ENCODE results near the gene SH3GL1. TPM values are rescaled to one million over a fixed set of nuclear protein-coding genes. Genes with fewer than 3 reads are reported as not detected.
A peak's percentile ranks its signal among the peaks of the same experiment; 100 is the strongest.
"Not testable (repeated sequence)": the region's sequence is repeated elsewhere in the genome, so short reads cannot be mapped to it uniquely, and the experiment has no call there.

Gene SH3GL1
- total and polyA plus RNA-seq, 2 donors, result 18.6 to 88.3 TPM

GRCh38 chr19:4337906-4338440, 62.4 kb downstream of the SH3GL1 start:
- H3K27ac ChIP-seq (ENCODE audit: low read depth), result peak overlapping the region; percentile 27
- H3K36me3 ChIP-seq (ENCODE audit: insufficient read depth), result no peaks in the 10 kb centered on the region
- H3K4me1 ChIP-seq (ENCODE audit: insufficient read depth), result no peaks in the 10 kb centered on the region
- no peak for DNase-seq (ENCODE audit: extremely low spot score)
- WGBS, result 13% methylated on average over 14 of the region's 14 CpGs
- peak overlapping the region; percentile 52 for H3K4me3 ChIP-seq (ENCODE audit: low read depth, low read length)

GRCh38 chr19:4334929-4335570, 65.3 kb downstream of the SH3GL1 start:
- WGBS, result 96% methylated on average over 7 of the region's 7 CpGs
- no peak overlapping the region for H3K4me3 ChIP-seq (ENCODE audit: low read depth, low read length)
- H3K36me3 ChIP-seq (ENCODE audit: insufficient read depth), result no peaks in the 10 kb centered on the region
- no peaks in the 10 kb centered on the region for H3K4me1 ChIP-seq (ENCODE audit: insufficient read depth)
- no peak overlapping the region for H3K27ac ChIP-seq (ENCODE audit: low read depth)
- DNase-seq (ENCODE audit: extremely low spot score), result no peak

- 94% methylated on average over 19 of the region's 19 CpGs for WGBS
- Histone ChIP-seq H3K4me1 (ENCODE audit: insufficient read depth) (no peaks in the 10 kb centered on the region), H3K27ac (ENCODE audit: low read depth) (no peak overlapping the region), H3K4me3 (ENCODE audit: low read depth, low read length) (no peak overlapping the region), H3K36me3 (ENCODE audit: insufficient read depth) (no peaks in the 10 kb centered on the region)
- no peak for DNase-seq (ENCODE audit: extremely low spot score)
Observed at GRCh38 chr19:4329858-4330257, 70.5 kb downstream of the SH3GL1 start.

- H3K27ac ChIP-seq (ENCODE audit: low read depth); DNase-seq (ENCODE audit: extremely low spot score); H3K4me1 ChIP-seq (ENCODE audit: insufficient read depth); H3K36me3 ChIP-seq (ENCODE audit: insufficient read depth): not testable (repeated sequence)
- H3K4me3 ChIP-seq (ENCODE audit: low read depth, low read length), result peak overlapping the region; percentile 32
- WGBS, result 42% methylated on average over 35 of the region's 35 CpGs
Observed at GRCh38 chr19:4328991-4329681, 71.2 kb downstream of the SH3GL1 start.

- Histone ChIP-seq H3K27ac (ENCODE audit: low read depth) (no peak overlapping the region), H3K4me1 (ENCODE audit: insufficient read depth) (no peaks in the 10 kb centered on the region), H3K4me3 (ENCODE audit: low read depth, low read length) (peak overlapping the region; percentile 32), H3K36me3 (ENCODE audit: insufficient read depth) (no peaks in the 10 kb centered on the region)
- WGBS, result 4% methylated on average over 49 of the region's 49 CpGs
- DNase-seq (ENCODE audit: extremely low spot score), result peak; percentile 90
Observed at GRCh38 chr19:4328243-4328990, 71.9 kb downstream of the SH3GL1 start.

GRCh38 chr19:4327877-4328242, 72.5 kb downstream of the SH3GL1 start:
- DNase-seq (ENCODE audit: extremely low spot score), result no peak
- Histone ChIP-seq H3K36me3 (ENCODE audit: insufficient read depth) (no peaks in the 10 kb centered on the region), H3K27ac (ENCODE audit: low read depth) (no peak overlapping the region), H3K4me3 (ENCODE audit: low read depth, low read length) (peak overlapping the region; percentile 0), H3K4me1 (ENCODE audit: insufficient read depth) (no peaks in the 10 kb centered on the region)
- 16% methylated on average over 13 of the region's 13 CpGs for WGBS

GRCh38 chr19:4327252-4327876, 73.0 kb downstream of the SH3GL1 start:
- H3K4me3 ChIP-seq (ENCODE audit: low read depth, low read length), result no peak overlapping the region
- DNase-seq (ENCODE audit: extremely low spot score), result peak; percentile 31
- no peak overlapping the region for H3K27ac ChIP-seq (ENCODE audit: low read depth)
- H3K36me3 ChIP-seq (ENCODE audit: insufficient read depth), result no peaks in the 10 kb centered on the region
- WGBS, result 6% methylated on average over 30 of the region's 30 CpGs
- no peaks in the 10 kb centered on the region for H3K4me1 ChIP-seq (ENCODE audit: insufficient read depth)

GRCh38 chr19:4326837-4327251, 73.5 kb downstream of the SH3GL1 start:
- no peak for DNase-seq (ENCODE audit: extremely low spot score)
- Histone ChIP-seq H3K4me3 (ENCODE audit: low read depth, low read length) (no peak overlapping the region), H3K4me1 (ENCODE audit: insufficient read depth) (no peaks in the 10 kb centered on the region), H3K36me3 (ENCODE audit: insufficient read depth) (no peaks in the 10 kb centered on the region), H3K27ac (ENCODE audit: low read depth) (no peak overlapping the region)
- 9% methylated on average over 33 of the region's 33 CpGs for WGBS

- Histone ChIP-seq H3K4me1 (ENCODE audit: insufficient read depth) (no peaks in the 10 kb centered on the region), H3K27ac (ENCODE audit: low read depth) (no peak overlapping the region), H3K36me3 (ENCODE audit: insufficient read depth) (no peaks in the 10 kb centered on the region), H3K4me3 (ENCODE audit: low read depth, low read length) (no peak overlapping the region)
- no peak for DNase-seq (ENCODE audit: extremely low spot score)
- WGBS, result 40% methylated on average over 13 of the region's 13 CpGs
Observed at GRCh38 chr19:4326215-4326836, 74.0 kb downstream of the SH3GL1 start.

GRCh38 chr19:4324228-4324627, 76.1 kb downstream of the SH3GL1 start:
- Histone ChIP-seq H3K4me3 (ENCODE audit: low read depth, low read length) (no peak overlapping the region), H3K36me3 (ENCODE audit: insufficient read depth) (no peaks in the 10 kb centered on the region), H3K27ac (ENCODE audit: low read depth) (no peak overlapping the region), H3K4me1 (ENCODE audit: insufficient read depth) (no peaks in the 10 kb centered on the region)
- WGBS, result 81% methylated on average over 12 of the region's 12 CpGs
- DNase-seq (ENCODE audit: extremely low spot score), result no peak

GRCh38 chr19:4323692-4324091, 76.7 kb downstream of the SH3GL1 start:
- H3K4me3 ChIP-seq (ENCODE audit: low read depth, low read length), result no peak overlapping the region
- H3K4me1 ChIP-seq (ENCODE audit: insufficient read depth), result no peaks in the 10 kb centered on the region
- no peak overlapping the region for H3K27ac ChIP-seq (ENCODE audit: low read depth)
- WGBS, result 93% methylated on average over 9 of the region's 9 CpGs
- DNase-seq (ENCODE audit: extremely low spot score), result no peak
- H3K36me3 ChIP-seq (ENCODE audit: insufficient read depth), result no peaks in the 10 kb centered on the region

- 83% methylated on average over 37 of the region's 37 CpGs for WGBS
- Histone ChIP-seq H3K27ac (ENCODE audit: low read depth) (no peak overlapping the region), H3K36me3 (ENCODE audit: insufficient read depth) (no peaks in the 10 kb centered on the region), H3K4me1 (ENCODE audit: insufficient read depth) (no peaks in the 10 kb centered on the region), H3K4me3 (ENCODE audit: low read depth, low read length) (no peak overlapping the region)
- DNase-seq (ENCODE audit: extremely low spot score), result no peak
Observed at GRCh38 chr19:4322942-4323665, 77.2 kb downstream of the SH3GL1 start.
